Astrocyte (in vitro differentiated cells and primary cell): ENCODE measurements around the gene HIGD2B.

Experiments
- CTCF ChIP-seq: IDR thresholded peaks from 2 replicates; pipeline ENCODE4 v1.5.1; 2011; ENCODE audit warnings: low read depth, mild to moderate bottlenecking, inconsistent platforms, low read length, moderate library complexity; ENCODE audit not compliant: insufficient read depth
- EZH2 ChIP-seq: IDR thresholded peaks from 2 replicates; pipeline ENCODE4 v1.6.1; 2012; ENCODE audit warnings: mild to moderate bottlenecking, low read length, inconsistent platforms; ENCODE audit not compliant: insufficient read depth

DNA sequence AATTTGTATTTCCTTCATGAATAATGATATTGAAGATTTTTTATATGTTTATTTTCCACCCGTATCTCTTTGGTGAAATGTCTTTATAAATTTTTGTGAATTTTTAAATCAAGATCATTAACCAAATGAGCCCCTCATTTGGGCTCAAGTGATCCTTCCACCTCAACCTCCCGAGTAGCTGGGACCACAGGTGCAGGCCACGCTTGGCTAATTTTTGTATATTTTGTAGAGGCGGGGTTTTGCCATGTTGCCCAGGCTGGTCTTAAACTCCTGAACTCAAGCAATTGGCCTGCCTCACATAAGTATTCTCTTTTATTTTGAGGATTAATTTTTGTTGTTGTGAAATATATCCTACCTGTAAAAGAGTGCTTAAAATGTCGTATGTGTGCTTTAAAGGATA lies 5.0 kb upstream of the HIGD2B start:
- TF ChIP-seq CTCF (no peak), EZH2 (no peak)
